ENCODE results near the gene RAPGEF6.

DNA sequence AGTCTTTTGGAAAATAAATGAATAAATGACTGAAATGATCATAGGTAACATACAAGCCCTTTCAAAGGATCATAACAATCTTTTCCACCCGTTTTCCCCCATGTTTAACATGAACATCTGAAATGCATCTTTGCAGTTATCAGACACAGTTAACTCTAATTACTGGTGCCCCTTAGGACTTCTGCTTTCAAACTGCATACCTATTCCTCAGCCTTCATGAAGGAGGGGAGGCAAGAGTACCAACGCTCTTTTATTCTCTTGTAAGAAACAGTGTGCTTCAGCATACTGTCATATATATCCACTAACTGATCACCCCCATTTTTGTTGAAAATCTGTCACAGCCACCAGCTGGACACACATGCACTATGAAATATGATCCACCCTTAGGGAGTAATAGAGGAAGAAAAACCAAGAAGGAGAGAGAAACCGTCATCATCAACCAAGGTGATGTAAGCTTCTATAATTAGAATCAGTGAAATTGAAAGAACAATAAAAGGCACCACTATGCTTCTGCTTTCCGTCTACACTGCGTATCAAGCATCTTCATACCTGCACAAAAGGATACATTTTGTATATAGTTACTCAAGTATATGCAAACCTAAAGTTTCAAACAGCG lies 98.7 kb downstream of the RAPGEF6 start:
- TF ChIP-seq POLR2A (IDR thresholded peaks at IDR 0.05), result no peak
- TF ChIP-seq CTCF (IDR thresholded peaks at IDR 0.05), result no peak

Measured in body of pancreas (tissue), 4 donors.